ENCODE results near the gene PNMT.

Gene PNMT

GRCh38 chr17:39715375-39716072 is 47.3 kb downstream of the PNMT start:
- no peak for DNase-seq

GRCh38 chr17:39716073-39716818 is 48.0 kb downstream of the PNMT start:
- DNase-seq, result no peak

- no peak for DNase-seq
Observed at GRCh38 chr17:39716879-39717536, 48.8 kb downstream of the PNMT start.

- DNase-seq, result no peak
Observed at GRCh38 chr17:39717660-39718059, 49.4 kb downstream of the PNMT start.

GRCh38 chr17:39719563-39720355 is 51.5 kb downstream of the PNMT start:
- no peak for DNase-seq
